ENCODE results near the gene FNDC5.
"Not testable (repeated sequence)": the region's sequence is repeated elsewhere in the genome, so short reads cannot be mapped to it uniquely, and the experiment has no call there.

FNDC5 gene

DNA sequence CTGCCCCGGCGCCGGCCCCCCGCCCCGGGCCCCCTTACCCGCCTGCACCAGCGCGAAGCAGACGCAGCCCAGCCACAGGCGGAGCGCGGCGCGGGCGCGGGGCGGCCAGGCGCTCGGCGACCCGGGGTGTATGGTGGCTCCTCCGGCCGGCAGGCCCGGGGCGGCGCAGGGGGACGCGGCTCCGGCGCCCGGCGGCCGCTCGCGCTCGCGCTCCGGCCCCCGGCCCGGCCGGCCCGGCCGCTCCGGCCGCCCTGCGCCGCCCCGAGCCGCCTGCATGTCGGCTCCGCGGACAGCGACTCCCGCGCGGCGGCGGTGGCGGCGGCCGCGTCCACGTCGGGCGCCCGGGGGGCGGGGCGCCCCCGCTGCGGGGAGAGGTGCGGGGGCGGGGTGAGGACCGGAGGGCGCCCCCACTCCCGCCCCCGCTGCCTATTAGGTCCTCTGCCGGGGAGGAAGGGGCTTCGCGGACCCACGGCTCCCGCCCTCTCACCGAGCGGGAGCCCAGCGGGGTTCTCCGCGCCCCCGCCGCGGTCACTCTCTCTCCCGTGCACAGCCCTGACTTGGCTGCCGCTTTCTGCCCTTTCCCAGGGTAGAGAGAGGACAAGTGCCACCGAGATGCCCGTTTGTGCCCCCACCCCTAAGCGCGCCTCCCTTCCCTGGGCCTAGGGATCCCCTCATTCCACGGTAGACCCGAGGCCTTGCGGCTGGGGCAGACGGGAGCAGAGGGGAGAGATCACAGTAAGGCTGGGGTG, at the start of gene FNDC5:
Gene FNDC5 (minus strand): TSS at position 298 of the 749 bp plus-strand sequence.
- H3K36me3 Mint-ChIP-seq (ENCODE audit: low read depth): peaks cover 5% of the 10 kb centered on the region
- H3K4me3 Mint-ChIP-seq: peak within 1 kb of the TSS; percentile 49
- H3K4me1 Mint-ChIP-seq (ENCODE audit: low read depth): peaks cover 10% of the 10 kb centered on the region
- H3K9me3 Mint-ChIP-seq: no peaks in the 10 kb centered on the region
- no peak for DNase-seq
- H3K27me3 Mint-ChIP-seq: peaks cover 65% of the 10 kb centered on the region
- H3K27ac Mint-ChIP-seq: no peak within 1 kb of the TSS

DNA sequence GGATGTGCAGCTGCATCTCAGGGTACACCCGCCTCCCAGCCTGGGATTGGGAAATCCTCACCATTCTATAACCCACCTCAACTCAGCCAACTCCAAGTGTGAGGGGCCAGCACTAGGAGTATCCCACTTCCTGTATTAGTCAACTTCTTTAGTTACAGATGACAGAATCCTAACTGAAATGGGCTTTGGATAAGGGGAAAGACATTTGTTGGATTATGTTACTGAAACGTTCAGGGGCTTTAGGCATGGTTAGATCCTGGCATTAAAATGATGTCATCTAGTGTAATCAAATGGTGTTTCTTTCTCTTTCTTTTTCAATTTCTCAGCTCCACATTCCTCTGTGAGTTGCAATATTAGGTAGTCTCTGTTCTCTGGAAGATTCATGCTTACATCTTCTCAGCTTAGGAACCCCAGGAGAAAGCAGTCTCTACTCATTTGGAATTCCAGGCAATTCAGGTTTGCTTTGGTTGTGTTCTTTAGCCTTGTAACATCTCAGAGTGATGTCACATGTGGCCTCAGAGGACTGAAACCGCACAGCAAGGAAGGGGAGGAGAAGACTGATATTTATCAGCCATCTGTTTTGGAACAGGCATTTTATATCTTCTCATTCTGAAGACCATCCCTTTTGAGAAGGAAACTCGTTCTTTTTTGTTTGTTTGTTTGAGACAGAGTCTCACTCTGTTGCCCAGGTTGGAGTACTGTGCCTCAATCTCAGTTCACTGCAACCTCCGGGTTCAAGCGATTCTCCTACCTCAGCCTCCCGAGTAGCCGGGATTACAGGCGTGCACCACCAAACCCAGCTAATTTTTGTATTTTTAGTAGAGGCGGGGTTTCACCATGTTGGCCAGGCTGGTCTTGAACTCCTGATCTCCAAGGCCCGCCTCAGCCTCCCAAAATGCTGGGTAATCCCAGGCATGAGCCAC, 49.4 kb upstream of the FNDC5 start:
- Mint-ChIP-seq H3K27me3 (peaks cover 79% of the 10 kb centered on the region), H3K4me1 (ENCODE audit: low read depth) (peaks cover 12% of the 10 kb centered on the region), H3K36me3 (ENCODE audit: low read depth) (no peaks in the 10 kb centered on the region), H3K9me3 (no peaks in the 10 kb centered on the region), H3K4me3 (no peak overlapping the region), H3K27ac (no peak overlapping the region)
- no peak for DNase-seq

DNA sequence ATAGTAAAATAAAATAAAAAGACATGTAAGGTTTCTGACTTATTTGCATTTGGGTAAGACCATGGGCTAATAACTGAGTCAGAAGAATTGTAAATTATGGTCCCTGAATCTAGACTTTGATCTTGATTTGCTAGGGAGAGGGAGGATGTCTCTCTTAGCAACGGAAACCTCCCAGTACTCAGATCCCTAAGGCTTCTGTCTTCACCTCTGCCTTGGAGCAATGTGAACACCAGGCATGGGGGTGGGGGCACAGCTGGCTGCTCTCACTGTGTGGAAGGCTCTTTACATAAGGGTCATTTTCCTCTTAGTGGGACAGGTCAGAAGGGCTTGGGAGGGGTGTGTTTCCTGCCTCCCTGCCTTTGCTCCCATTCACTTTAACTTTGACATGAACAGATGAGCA, 47.5 kb upstream of the FNDC5 start:
- Mint-ChIP-seq H3K9me3 (no peaks in the 10 kb centered on the region), H3K27me3 (peaks cover 65% of the 10 kb centered on the region), H3K36me3 (ENCODE audit: low read depth) (no peaks in the 10 kb centered on the region), H3K4me3 (no peak overlapping the region), H3K4me1 (ENCODE audit: low read depth) (peaks cover 6% of the 10 kb centered on the region), H3K27ac (no peak overlapping the region)
- no peak for DNase-seq

DNA sequence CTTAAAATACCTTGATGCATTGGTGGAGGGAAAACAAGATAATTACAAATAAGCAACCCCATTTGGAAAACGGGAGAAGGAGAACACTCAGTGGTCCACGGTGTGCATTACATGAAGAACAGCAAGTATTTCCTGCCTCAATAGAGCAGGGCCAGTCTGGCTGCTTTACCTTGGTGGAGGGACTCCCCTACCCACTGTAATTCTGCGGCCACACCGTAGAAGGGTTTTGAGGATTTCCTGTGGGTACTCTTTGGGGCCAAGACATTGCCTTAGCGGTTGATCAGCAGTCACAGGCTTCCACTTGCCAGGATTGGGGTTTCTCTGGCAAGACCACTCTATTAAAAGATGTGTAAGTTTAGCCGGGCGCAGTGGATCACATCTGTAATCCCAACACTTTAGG, 46.8 kb upstream of the FNDC5 start:
- Mint-ChIP-seq H3K4me3 (no peak overlapping the region), H3K4me1 (ENCODE audit: low read depth) (peaks cover 6% of the 10 kb centered on the region), H3K27me3 (peaks cover 58% of the 10 kb centered on the region), H3K36me3 (ENCODE audit: low read depth) (no peaks in the 10 kb centered on the region), H3K9me3 (no peaks in the 10 kb centered on the region), H3K27ac (no peak overlapping the region)
- DNase-seq: no peak

DNA sequence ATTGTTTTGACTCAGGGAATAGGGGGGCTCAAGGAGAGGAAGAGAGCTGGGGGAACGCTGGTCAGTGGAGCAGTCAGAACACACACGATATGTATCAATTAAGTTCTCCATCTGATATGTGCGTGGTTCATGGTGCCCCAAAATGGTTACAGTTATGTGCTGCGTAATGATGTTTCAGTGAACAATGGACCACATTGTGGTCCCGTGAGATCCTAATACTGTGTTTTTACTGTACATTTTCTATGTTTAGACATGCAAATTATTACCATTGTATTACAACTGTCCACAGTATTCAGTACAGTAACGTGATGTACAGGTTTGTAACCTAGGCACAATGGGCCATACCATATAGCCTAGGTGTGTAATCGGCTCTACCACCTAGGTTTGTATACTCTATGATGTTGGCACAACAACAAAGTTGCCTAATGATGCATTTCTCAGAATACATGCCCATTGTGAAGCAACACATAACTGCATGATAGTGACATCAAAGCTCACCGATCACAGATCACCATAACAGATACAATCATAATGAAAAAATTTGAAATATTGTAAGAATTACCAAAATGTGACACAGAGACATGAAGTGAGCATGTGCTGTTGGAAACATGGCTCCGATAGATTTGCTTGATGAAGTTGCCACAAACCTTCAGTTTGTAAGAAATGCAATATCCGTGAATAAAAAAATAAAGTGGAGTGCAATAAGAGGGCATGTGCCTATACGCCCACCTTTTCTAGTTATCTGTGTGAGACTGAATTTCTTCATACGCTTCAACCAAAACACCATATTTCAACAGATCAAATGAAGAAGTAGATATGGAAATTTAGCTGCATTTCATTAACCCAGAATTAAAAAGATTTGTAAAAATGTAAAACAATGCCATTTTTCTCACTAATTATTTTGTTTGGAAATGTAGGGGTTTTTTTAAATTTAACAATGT, 45.3 kb upstream of the FNDC5 start:
- H3K4me1 Mint-ChIP-seq (ENCODE audit: low read depth): peaks cover 6% of the 10 kb centered on the region
- H3K27ac Mint-ChIP-seq: no peak overlapping the region
- peaks cover 43% of the 10 kb centered on the region for H3K27me3 Mint-ChIP-seq
- no peaks in the 10 kb centered on the region for H3K9me3 Mint-ChIP-seq
- no peaks in the 10 kb centered on the region for H3K36me3 Mint-ChIP-seq (ENCODE audit: low read depth)
- no peak for DNase-seq
- no peak overlapping the region for H3K4me3 Mint-ChIP-seq

DNA sequence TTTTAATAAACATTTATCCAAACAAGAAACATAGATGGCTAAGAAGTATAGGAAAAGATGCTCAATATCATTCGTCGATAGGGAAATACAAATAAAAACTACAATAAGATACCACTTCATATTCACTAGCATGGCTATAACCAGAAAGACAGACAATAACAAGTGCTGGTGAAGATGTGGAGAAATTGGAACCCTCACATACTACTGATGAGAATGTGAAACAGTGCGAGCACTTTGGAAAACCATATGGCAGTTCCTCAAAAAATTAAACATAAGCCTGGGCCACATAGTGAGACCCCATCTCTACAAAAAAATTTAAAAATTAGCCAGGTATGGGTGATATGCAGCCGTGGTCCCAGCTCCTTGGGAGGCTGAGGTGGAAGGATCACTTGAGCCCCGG, 39.6 kb upstream of the FNDC5 start:
- no peak overlapping the region for H3K4me3 Mint-ChIP-seq
- peaks cover 3% of the 10 kb centered on the region for H3K27me3 Mint-ChIP-seq
- H3K27ac Mint-ChIP-seq: no peak overlapping the region
- H3K9me3 Mint-ChIP-seq: no peaks in the 10 kb centered on the region
- DNase-seq: no peak
- H3K4me1 Mint-ChIP-seq (ENCODE audit: low read depth): no peaks in the 10 kb centered on the region
- no peaks in the 10 kb centered on the region for H3K36me3 Mint-ChIP-seq (ENCODE audit: low read depth)

DNA sequence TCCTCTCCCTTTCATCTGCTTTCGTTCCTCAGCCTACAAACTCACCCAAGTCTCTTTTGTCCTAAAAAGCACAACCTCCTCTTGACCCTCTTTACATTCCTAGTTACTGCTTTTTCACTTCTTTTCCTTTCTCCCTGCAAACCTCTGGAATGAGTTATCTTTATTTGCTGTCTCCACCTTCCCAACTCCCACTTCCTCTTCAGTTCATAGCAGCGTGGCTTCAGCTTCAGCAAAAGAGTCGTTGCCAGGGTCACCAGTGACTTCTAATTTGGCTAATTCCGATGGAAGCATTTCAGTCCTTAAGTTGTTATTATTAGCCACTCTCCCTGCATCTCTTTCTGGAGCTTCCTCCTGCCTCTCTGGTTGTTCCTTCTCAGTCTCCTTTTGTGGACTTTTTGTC, 36.7 kb upstream of the FNDC5 start:
- Mint-ChIP-seq H3K4me1 (ENCODE audit: low read depth) (no peaks in the 10 kb centered on the region), H3K4me3 (no peak overlapping the region), H3K9me3 (no peaks in the 10 kb centered on the region), H3K36me3 (ENCODE audit: low read depth) (no peaks in the 10 kb centered on the region), H3K27ac (no peak overlapping the region), H3K27me3 (peaks cover 13% of the 10 kb centered on the region)
- DNase-seq: no peak

DNA sequence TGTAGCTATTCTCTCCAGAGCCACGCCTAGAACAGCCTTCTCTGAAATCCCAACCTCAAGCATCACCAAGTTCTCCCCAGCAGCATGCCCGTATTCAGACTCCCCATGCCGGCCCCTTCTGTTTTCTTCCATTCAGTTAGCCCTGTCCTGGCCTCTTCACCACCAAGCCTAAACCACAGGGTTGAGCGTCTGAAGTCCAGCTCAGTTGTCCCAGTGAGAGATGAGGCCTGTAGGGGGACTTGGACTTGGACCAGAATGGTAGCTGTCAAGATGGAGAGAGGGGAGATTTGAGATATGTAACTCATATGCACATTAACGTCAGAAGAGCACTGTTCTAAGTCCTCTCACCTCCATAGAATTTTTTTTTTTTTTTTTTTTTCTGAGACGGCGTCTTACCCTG, 35.9 kb upstream of the FNDC5 start:
- Mint-ChIP-seq H3K36me3 (ENCODE audit: low read depth) (no peaks in the 10 kb centered on the region), H3K4me1 (ENCODE audit: low read depth) (peaks cover 3% of the 10 kb centered on the region), H3K27ac (no peak overlapping the region), H3K4me3 (no peak overlapping the region), H3K27me3 (peaks cover 19% of the 10 kb centered on the region), H3K9me3 (no peaks in the 10 kb centered on the region)
- DNase-seq: no peak

DNA sequence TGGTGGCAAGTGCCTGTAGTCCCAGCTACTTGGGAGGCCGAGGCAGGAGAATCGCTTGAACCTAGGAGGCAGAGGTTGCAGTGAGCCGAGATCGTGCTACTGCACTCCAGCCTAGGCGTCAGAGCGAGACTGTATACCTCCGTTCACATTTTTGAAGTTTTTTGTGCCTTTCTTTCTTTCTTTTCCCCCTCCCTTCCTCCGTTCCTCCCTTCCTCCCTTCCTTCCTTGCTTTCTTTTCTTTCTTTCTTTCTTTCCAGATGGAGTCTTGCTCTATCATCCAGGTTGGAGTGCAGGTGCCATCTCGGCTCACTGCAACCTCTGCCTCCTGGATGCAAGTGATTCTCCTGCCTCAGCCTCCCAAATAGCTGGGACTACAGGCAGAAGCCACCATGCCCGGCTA, 34.9 kb upstream of the FNDC5 start:
- not testable (repeated sequence) for H3K4me3 Mint-ChIP-seq; H3K27ac Mint-ChIP-seq; H3K9me3 Mint-ChIP-seq; H3K4me1 Mint-ChIP-seq (ENCODE audit: low read depth); DNase-seq; H3K36me3 Mint-ChIP-seq (ENCODE audit: low read depth)
- H3K27me3 Mint-ChIP-seq: peaks cover 25% of the 10 kb centered on the region

DNA sequence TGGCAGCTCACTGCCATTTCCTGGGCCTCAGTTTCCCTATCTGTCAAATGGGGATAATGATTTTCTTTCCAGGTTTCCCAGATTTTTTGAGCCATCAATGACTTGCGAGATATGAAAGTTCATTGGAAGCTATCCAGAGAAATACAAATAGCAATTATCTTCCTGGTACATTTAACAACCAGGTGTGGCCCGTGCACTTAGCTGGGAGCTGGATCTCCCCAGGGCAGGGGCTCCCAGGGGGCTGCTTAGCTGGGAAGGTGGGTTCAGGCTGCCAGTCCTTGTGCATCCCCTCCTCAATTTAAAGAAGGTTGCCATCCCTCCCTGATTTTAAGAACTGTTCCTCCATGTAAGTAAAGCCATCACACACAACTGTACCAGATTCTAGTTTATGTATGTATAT, 34.1 kb upstream of the FNDC5 start:
- Mint-ChIP-seq H3K9me3 (no peaks in the 10 kb centered on the region), H3K4me1 (ENCODE audit: low read depth) (peaks cover 9% of the 10 kb centered on the region), H3K27me3 (peaks cover 32% of the 10 kb centered on the region), H3K4me3 (no peak overlapping the region), H3K36me3 (ENCODE audit: low read depth) (no peaks in the 10 kb centered on the region), H3K27ac (no peak overlapping the region)
- DNase-seq: no peak

DNA sequence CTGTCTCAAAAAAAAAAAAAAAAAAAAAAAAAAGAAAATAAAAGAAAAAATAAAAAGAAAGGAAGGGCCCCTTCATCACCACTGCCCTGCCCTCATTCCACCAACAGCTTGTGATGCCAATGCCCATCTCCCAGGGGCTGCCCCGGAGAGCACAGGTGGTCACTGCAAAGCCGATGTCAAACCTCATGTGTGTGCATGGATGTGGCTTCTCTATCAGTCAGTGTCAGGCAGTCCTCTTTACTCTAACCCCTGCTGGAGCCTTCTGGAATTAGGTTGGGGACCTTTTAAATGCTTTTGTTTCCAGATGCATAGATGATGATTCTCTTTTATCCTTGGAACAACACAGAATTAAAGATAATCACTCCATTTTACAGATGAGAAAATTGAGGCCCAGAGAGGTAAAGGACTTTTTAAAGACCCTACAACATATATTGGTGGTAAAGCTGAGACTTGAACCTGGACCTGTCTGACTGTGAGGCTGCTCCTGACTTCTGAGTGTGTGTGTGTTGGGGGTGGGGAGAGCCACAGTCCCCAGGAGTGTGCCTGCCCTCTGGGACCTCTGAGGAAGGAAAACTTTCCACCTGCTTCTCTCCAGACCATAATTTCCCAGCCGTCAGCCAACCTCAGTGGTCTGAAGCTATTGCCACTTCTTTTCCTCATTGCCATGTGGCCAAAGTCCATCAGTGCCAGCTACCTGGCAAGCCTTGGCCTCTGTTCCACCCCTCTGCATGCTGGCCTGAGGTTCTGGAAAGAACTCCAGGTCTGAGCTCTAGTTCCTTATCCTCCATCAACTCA, 33.5 kb upstream of the FNDC5 start:
- no peak for DNase-seq
- Mint-ChIP-seq H3K9me3 (no peaks in the 10 kb centered on the region), H3K27ac (no peak overlapping the region), H3K27me3 (peaks cover 37% of the 10 kb centered on the region), H3K4me3 (no peak overlapping the region), H3K4me1 (ENCODE audit: low read depth) (peaks cover 9% of the 10 kb centered on the region), H3K36me3 (ENCODE audit: low read depth) (no peaks in the 10 kb centered on the region)

DNA sequence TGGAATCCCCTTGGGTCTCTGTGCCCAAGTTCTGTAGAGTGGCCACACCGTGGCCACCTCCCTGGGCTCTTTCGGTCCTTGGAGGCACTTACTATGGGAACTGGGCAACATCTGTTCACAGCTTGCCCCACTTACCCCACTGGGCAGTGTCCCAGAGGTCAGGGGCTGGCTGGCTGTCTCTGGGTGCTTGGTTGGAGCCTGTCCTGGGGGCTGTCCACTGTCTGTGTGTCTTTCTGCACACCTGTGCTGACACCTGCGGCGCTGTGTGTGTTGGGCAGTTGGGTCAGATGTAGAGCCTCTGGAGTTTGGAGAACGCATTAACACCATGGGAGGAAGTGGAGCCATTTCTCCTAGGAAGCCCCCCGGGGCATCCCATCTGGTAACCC, 31.8 kb upstream of the FNDC5 start:
- H3K27ac Mint-ChIP-seq: no peak overlapping the region
- no peak for DNase-seq
- peaks cover 47% of the 10 kb centered on the region for H3K27me3 Mint-ChIP-seq
- no peaks in the 10 kb centered on the region for H3K36me3 Mint-ChIP-seq (ENCODE audit: low read depth)
- no peaks in the 10 kb centered on the region for H3K9me3 Mint-ChIP-seq
- H3K4me1 Mint-ChIP-seq (ENCODE audit: low read depth): peaks cover 9% of the 10 kb centered on the region
- H3K4me3 Mint-ChIP-seq: no peak overlapping the region

DNA sequence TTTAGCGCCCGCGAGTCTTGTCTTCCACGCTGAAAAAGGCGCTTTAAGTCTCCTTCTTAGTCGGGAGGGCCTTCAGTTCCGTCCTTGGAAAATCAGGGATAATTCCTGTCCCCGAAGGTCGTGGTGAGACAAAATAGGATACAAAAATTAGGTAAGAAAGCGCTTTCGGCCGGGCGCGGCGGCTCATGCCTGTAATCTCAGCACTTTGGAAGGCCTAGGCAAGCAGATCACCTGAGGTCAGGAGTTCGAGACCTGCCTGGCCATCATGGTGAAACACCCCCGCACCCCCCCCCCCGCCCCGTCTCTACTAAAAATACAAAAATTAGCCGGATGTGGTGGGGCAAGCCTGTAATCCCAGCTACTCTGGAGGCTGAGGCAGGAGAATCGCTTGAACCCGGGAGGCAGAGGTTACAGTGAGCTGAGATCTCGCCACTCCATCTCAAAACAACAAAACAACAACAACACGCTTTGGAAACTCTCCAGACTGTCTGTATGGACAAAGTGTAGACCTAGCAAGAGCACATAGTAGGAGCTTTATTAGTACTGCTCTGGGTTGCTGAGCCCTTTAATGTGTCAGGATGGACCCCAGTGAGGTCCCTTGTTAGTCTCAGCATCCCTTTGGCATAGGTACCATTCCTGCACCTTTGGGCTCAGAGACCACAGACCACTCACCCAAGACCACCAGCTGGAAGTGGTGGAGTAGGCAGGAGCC, 31.3 kb upstream of the FNDC5 start:
- Mint-ChIP-seq H3K4me1 (ENCODE audit: low read depth) (peaks cover 9% of the 10 kb centered on the region), H3K36me3 (ENCODE audit: low read depth) (no peaks in the 10 kb centered on the region), H3K27me3 (peaks cover 53% of the 10 kb centered on the region), H3K9me3 (no peaks in the 10 kb centered on the region), H3K27ac (no peak overlapping the region), H3K4me3 (peak overlapping the region; percentile 68)
- no peak for DNase-seq

Data from activated T-cell treated with anti-CD3 and anti-CD28 coated beads, Interleukin-2, amount 50 U/mL, for 24 hours (primary cell).